H1 (cell line): Measurements from ENCODE around the gene PAQR5. TPM values are rescaled to one million over a fixed set of nuclear protein-coding genes. Genes with fewer than 3 reads are reported as not detected.

Experiments
- CTCF ChIA-PET: fragments of 300-600 bp; sonication (Branson Sonifier 250); formaldehyde crosslinking; loops from one replicate; lab custom pipeline; 2021; ENCODE audit not compliant: partially characterized antibody; lab: Charles Lee
- POLR2A ChIA-PET: fragments of 300-600 bp; sonication (Branson Sonifier 250); formaldehyde crosslinking; loops from one replicate; lab custom pipeline; 2021; ENCODE audit warnings: inconsistent platforms; ENCODE audit not compliant: partially characterized antibody; lab: Charles Lee
- DNase-seq, 2 experiments: peaks; one replicate each; pipeline versions ENCODE4 v3.0.0 to v3.0.0-alpha.2; 2010 to 2022; ENCODE audit warnings: low spot score in 2 of 2, low read depth in 1 of 2, mixed read lengths in 1 of 2
- FAIRE-seq: peaks from 2 replicates; lab custom pipeline; 2011; peaks lifted over from hg19 to GRCh38; lab: Jason Lieb, UNC
- H2AFZ ChIP-seq: 2 replicates; pipeline ENCODE4 v1.8.1; 2012; ENCODE audit warnings: low read length, inconsistent platforms
- H2AK5ac ChIP-seq: 2 replicates; pipeline ENCODE4 v1.6.1; 2013; ENCODE audit warnings: low read depth, low read length
- H2BK120ac ChIP-seq: replicated peaks from 2 replicates; pipeline ENCODE3; 2013; ENCODE audit warnings: low read depth, low read length, inconsistent platforms
- H2BK12ac ChIP-seq: 2 replicates; pipeline ENCODE4 v1.6.1; 2013; ENCODE audit warnings: low read depth, low read length
- H2BK15ac ChIP-seq: 2 replicates; pipeline ENCODE4 v1.6.1; 2013; ENCODE audit warnings: low read length
- H2BK20ac ChIP-seq: 2 replicates; pipeline ENCODE4 v1.6.1; 2013; ENCODE audit warnings: low read length
- H2BK5ac ChIP-seq: 2 replicates; pipeline ENCODE4 v1.6.1; 2013; ENCODE audit warnings: low read depth, low read length
- H3K14ac ChIP-seq: 2 replicates; pipeline ENCODE4 v1.6.1; 2013; ENCODE audit warnings: inconsistent platforms; ENCODE audit not compliant: insufficient read length
- H3K18ac ChIP-seq: 2 replicates; pipeline ENCODE4 v1.6.1; 2013; ENCODE audit warnings: low read length; ENCODE audit errors: extremely low read depth
- H3K23ac ChIP-seq: 2 replicates; pipeline ENCODE4 v1.6.1; 2013; ENCODE audit warnings: inconsistent platforms; ENCODE audit not compliant: insufficient read length
- H3K23me2 ChIP-seq: 2 replicates; pipeline ENCODE4 v1.6.1; 2013; ENCODE audit warnings: low read depth, low read length
- H3K27ac ChIP-seq: 2 replicates; pipeline ENCODE4 v1.6.1; 2011; ENCODE audit warnings: low read depth, low read length, inconsistent platforms
- H3K27me3 ChIP-seq, 4 experiments: replicated peaks in 1 of 4; 1 replicate in 1 of 4; 2 replicates in 3 of 4; pipeline versions ENCODE4 v1.6.1 to v1.8.1; 2011 to 2013; ENCODE audit warnings: low read length in 3 of 4, mild to moderate bottlenecking in 3 of 4, inconsistent platforms in 2 of 4, mixed read lengths in 2 of 4, moderate library complexity in 1 of 4; ENCODE audit not compliant: control insufficient read depth in 3 of 4, insufficient read depth in 3 of 4; ENCODE audit errors: extremely low read depth in 1 of 4
- H3K36me3 ChIP-seq, 4 experiments: 2 replicates each; pipeline versions ENCODE4 v1.6.1 to v1.8.1; 2011 to 2013; ENCODE audit warnings: mild to moderate bottlenecking in 4 of 4, low read length in 3 of 4, moderate library complexity in 2 of 4, control low read depth in 1 of 4, inconsistent platforms in 1 of 4; ENCODE audit not compliant: insufficient read depth in 4 of 4, control insufficient read depth in 2 of 4
- H3K4ac ChIP-seq: replicated peaks from 2 replicates; pipeline ENCODE3; 2013; ENCODE audit warnings: low read length, low read depth, mixed read lengths, inconsistent platforms; ENCODE audit not compliant: insufficient read length
- H3K4me1 ChIP-seq, 4 experiments: replicated peaks in 1 of 4; 1 replicate in 1 of 4; 2 replicates in 3 of 4; pipeline versions ENCODE4 v1.6.1 to v1.8.1; 2011 to 2013; ENCODE audit warnings: low read length in 3 of 4, inconsistent platforms in 2 of 4, mixed read lengths in 1 of 4; ENCODE audit not compliant: insufficient read depth in 4 of 4, control insufficient read depth in 3 of 4
- H3K4me2 ChIP-seq, 2 experiments: 2 replicates each; pipeline versions ENCODE4 v1.6.1 to v1.8.1; 2011 to 2013; ENCODE audit warnings: low read depth in 2 of 2, low read length in 2 of 2, control low read depth in 1 of 2, inconsistent platforms in 1 of 2, mild to moderate bottlenecking in 1 of 2; ENCODE audit not compliant: insufficient read depth in 1 of 2
- H3K4me3 ChIP-seq, 4 experiments: fragments of 200-600, 300-600 bp in 1 of 4; sonication (generic), shearing (Covaris generic), sonication (Bioruptor Twin) in 1 of 4; 2 replicates each; pipeline versions ENCODE4 v1.5.1 to v1.8.1; 2011 to 2016; ENCODE audit warnings: low read length in 4 of 4, low read depth in 3 of 4, control low read depth in 2 of 4, inconsistent platforms in 2 of 4, mild to moderate bottlenecking in 2 of 4, mixed read lengths in 1 of 4, moderate library complexity in 1 of 4; ENCODE audit not compliant: insufficient read depth in 2 of 4; ENCODE audit errors: extremely low read depth in 1 of 4
- H3K56ac ChIP-seq: replicated peaks from 2 replicates; pipeline ENCODE3; 2013; ENCODE audit warnings: low read depth, mild to moderate bottlenecking, mixed read lengths, low read length, inconsistent platforms; ENCODE audit not compliant: insufficient read length
- H3K79me1 ChIP-seq: 2 replicates; pipeline ENCODE4 v1.6.1; 2013; ENCODE audit warnings: low read depth, low read length, control low read depth
- H3K79me2 ChIP-seq, 2 experiments: 2 replicates each; pipeline versions ENCODE4 v1.6.1 to v1.8.1; 2012 to 2013; ENCODE audit warnings: low read length in 2 of 2, mild to moderate bottlenecking in 2 of 2, inconsistent platforms in 1 of 2; ENCODE audit not compliant: insufficient read depth in 2 of 2, control insufficient read depth in 1 of 2
- H3K9ac ChIP-seq, 4 experiments: replicated peaks in 1 of 4; 1 replicate in 1 of 4; 2 replicates in 3 of 4; pipeline versions ENCODE4 v1.6.1 to v1.8.1; 2011 to 2013; ENCODE audit warnings: low read depth in 3 of 4, low read length in 3 of 4, control low read depth in 2 of 4, mild to moderate bottlenecking in 2 of 4, moderate library complexity in 2 of 4, inconsistent platforms in 1 of 4; ENCODE audit errors: extremely low read depth in 1 of 4
- H3K9me3 ChIP-seq, 2 experiments: 2 replicates each; pipeline versions ENCODE4 v1.6.1 to v1.8.1; 2012 to 2013; ENCODE audit warnings: mild to moderate bottlenecking in 2 of 2, moderate library complexity in 2 of 2, control low read depth in 1 of 2, inconsistent platforms in 1 of 2, low read depth in 1 of 2, low read length in 1 of 2, mixed read lengths in 1 of 2; ENCODE audit not compliant: insufficient read depth in 2 of 2
- H4K20me1 ChIP-seq, 2 experiments: replicated peaks in 1 of 2; 2 replicates each; pipeline versions ENCODE3 to v1.8.1; 2011 to 2013; ENCODE audit warnings: inconsistent platforms in 2 of 2, low read length in 2 of 2, mild to moderate bottlenecking in 1 of 2; ENCODE audit not compliant: insufficient read depth in 2 of 2, control insufficient read depth in 1 of 2
- H4K5ac ChIP-seq: 2 replicates; pipeline ENCODE4 v1.6.1; 2013; ENCODE audit warnings: low read length, low read depth, mixed read lengths, inconsistent platforms; ENCODE audit not compliant: insufficient read length
- H4K8ac ChIP-seq: 2 replicates; pipeline ENCODE4 v1.8.0; 2013; ENCODE audit warnings: mild to moderate bottlenecking, moderate library complexity, low read length, inconsistent platforms; ENCODE audit not compliant: insufficient read depth; ENCODE audit errors: extremely low read depth
- H4K91ac ChIP-seq: replicated peaks from 2 replicates; pipeline ENCODE3; 2013; ENCODE audit warnings: low read length, mixed read lengths, inconsistent platforms; ENCODE audit not compliant: insufficient read length
- BCL11A ChIP-seq, 2 experiments: IDR thresholded peaks; one replicate each; pipeline ENCODE4 v1.6.1; 2011; ENCODE audit warnings: low read depth in 2 of 2, low read length in 2 of 2, mild to moderate bottlenecking in 2 of 2
- CTBP2 ChIP-seq: IDR thresholded peaks from 2 replicates; pipeline ENCODE4 v1.7.0; 2011; ENCODE audit warnings: borderline replicate concordance, mild to moderate bottlenecking, moderate library complexity, mixed read lengths, low read length; ENCODE audit not compliant: insufficient read depth, insufficient read length
- GTF2F1 ChIP-seq: IDR thresholded peaks from 2 replicates; pipeline ENCODE4 v1.6.1; 2012; ENCODE audit warnings: low read depth, low read length, improper control_type of control experiment, borderline replicate concordance
- KDM4A ChIP-seq: IDR thresholded peaks from one replicate; pipeline ENCODE4 v1.7.1; 2012; ENCODE audit warnings: low read depth, mild to moderate bottlenecking, moderate library complexity, low read length, inconsistent platforms; ENCODE audit not compliant: severe bottlenecking
- MAFK ChIP-seq: IDR thresholded peaks from 2 replicates; pipeline ENCODE4 v1.6.1; 2012; ENCODE audit warnings: low read depth, mild to moderate bottlenecking, improper control_type of control experiment, low read length
- PHF8 ChIP-seq: fragments of 200-600 bp; sonication (generic); conservative IDR thresholded peaks from 2 replicates; pipeline ENCODE4 v1.7.1; 2012; ENCODE audit warnings: low read depth, mild to moderate bottlenecking, inconsistent platforms, low read length, moderate library complexity
- RBBP5 ChIP-seq: IDR thresholded peaks from 2 replicates; pipeline ENCODE4 v1.7.1; 2012; ENCODE audit warnings: low read depth, mild to moderate bottlenecking, inconsistent platforms, low read length, moderate library complexity, borderline replicate concordance
- RFX5 ChIP-seq: IDR thresholded peaks from 2 replicates; pipeline ENCODE4 v1.6.1; 2011; ENCODE audit warnings: low read depth, low read length, improper control_type of control experiment, borderline replicate concordance
- SIRT6 ChIP-seq: IDR thresholded peaks from one replicate; pipeline ENCODE4 v1.7.1; 2012; ENCODE audit warnings: low read length, inconsistent platforms
- SP1 ChIP-seq: IDR thresholded peaks from 2 replicates; pipeline ENCODE4 v1.6.1; 2011; ENCODE audit warnings: low read depth, low read length
- YY1 ChIP-seq: IDR thresholded peaks from 2 replicates; pipeline ENCODE4 v1.6.1; 2011; ENCODE audit warnings: low read depth, mild to moderate bottlenecking, low read length
- ZNF274 ChIP-seq: IDR thresholded peaks from 2 replicates; pipeline ENCODE4 v1.7.0; 2012; ENCODE audit warnings: low read length, borderline replicate concordance; ENCODE audit errors: extremely low read depth
- polyA plus RNA-seq, 7 experiments: library from polyadenylated mRNA; depleted of rRNA in 3 of 7; stranded (reverse) in 5 of 7; unstranded in 2 of 7; fragments of >200 nt in 5 of 7; fragments of 200-250 nt in 2 of 7; gene quantifications; 1 replicate in 5 of 7; 2 replicates in 1 of 7; 4 replicates in 1 of 7; pipeline versions ENCODE4 v1.2.1 to v1.2.3, GENCODE V29; 2011 to 2013; ENCODE audit warnings: missing spikeins in 2 of 7, mixed read lengths in 2 of 7
- total RNA-seq: library from RNA; stranded (reverse); fragmentation: NEBNext Ultra II Directional; extraction: Animal tissue kit (Norgen Biotek cat#: 25700); gene quantifications from 2 replicates; pipeline ENCODE4 v1.2.1, GENCODE V29; 2021

The PAQR5 gene
- total and polyA plus RNA-seq, 2 of the 8 experiments (the other 6 are each of a cell fraction or from before 2014, with no cell fraction given) = 8.7 to 18.1 TPM

GRCh38 chr15:69412274-69412673 lies 113.6 kb downstream of the PAQR5 start:
- H2AFZ ChIP-seq = no peak overlapping the region
- no peak overlapping the region for H4K8ac ChIP-seq
- FAIRE-seq = no peak
- H3K18ac ChIP-seq = no peak overlapping the region
- no peak overlapping the region for H2AK5ac ChIP-seq
- H3K27me3 ChIP-seq = no peaks in the 10 kb centered on the region
- H3K4me2 ChIP-seq = no peak overlapping the region
- no peak overlapping the region for H3K27ac ChIP-seq
- H4K91ac ChIP-seq = no peak overlapping the region
- H4K20me1 ChIP-seq = peaks cover 0 to 2% of the 10 kb centered on the region in 2 experiments
- H3K79me1 ChIP-seq = no peaks in the 10 kb centered on the region
- H4K5ac ChIP-seq = no peak overlapping the region
- no peak overlapping the region for H3K56ac ChIP-seq
- H3K14ac ChIP-seq = no peak overlapping the region
- ChIA-PET POLR2A (interaction anchor here (0.8 to 2.9 kb wide), 3 partner anchors 20 to 421 kb away, joined by 3 to 13 read pairs (median 4); partner anchors contain the start of gene RPLP1), CTCF (interaction anchor here (0.8 to 2.3 kb wide), 4 partner anchors 18 to 355 kb away, joined by 3 to 10 read pairs (median 5); no protein-coding TSS in a partner anchor)
- H3K23ac ChIP-seq = no peak overlapping the region
- H3K9ac ChIP-seq = no peak overlapping the region
- H2BK5ac ChIP-seq = no peak overlapping the region
- no peaks in the 10 kb centered on the region for H3K9me3 ChIP-seq
- no peak overlapping the region for H2BK20ac ChIP-seq
- no peak overlapping the region for H2BK12ac ChIP-seq
- H3K79me2 ChIP-seq = peaks cover 5 to 24% of the 10 kb centered on the region in 2 experiments; a peak in 3 of 4 replicates
- H3K4me1 ChIP-seq = peaks cover 0 to 2% (median under 1%) of the 10 kb centered on the region in 4 experiments; a peak in 2 of 7 replicates
- peaks cover 2 to 3% (median 2%) of the 10 kb centered on the region in 4 experiments; a peak in 5 of 8 replicates for H3K36me3 ChIP-seq
- peaks cover 5% of the 10 kb centered on the region; the same call in 1 of the 2 replicates for H3K23me2 ChIP-seq
- H3K4ac ChIP-seq = no peak overlapping the region
- no peak overlapping the region for H3K4me3 ChIP-seq
- DNase-seq = no peak
- H2BK15ac ChIP-seq = no peak overlapping the region
- H2BK120ac ChIP-seq = no peak overlapping the region
- TF ChIP-seq PHF8 (no peak), YY1 (no peak), ZNF274 (no peak), BCL11A (IDR thresholded peaks at IDR 0.05; ENCODE audit: low read depth in 2 of 2, low read length in 2 of 2) (no peak), RBBP5 (no peak), SP1 (no peak), KDM4A (no peak), GTF2F1 (no peak), CTBP2 (no peak), MAFK (no peak), SIRT6 (no peak), RFX5 (no peak)
